Activated naive CD4-positive, alpha-beta T cell treated with Interleukin-2 at 50 U/mL for 16 hours (primary cell): ENCODE data around the gene TMEM244.

Experiments used
- DNase-seq: peaks from one replicate; pipeline ENCODE4 v3.0.0-alpha.2; 2020

TMEM244 gene

GRCh38 chr6:129801909-129802308 lies 59.2 kb downstream of the TMEM244 start:
- no peak for DNase-seq

- DNase-seq = no peak
Measured at GRCh38 chr6:129795261-129795660, 65.9 kb downstream of the TMEM244 start.

DNA sequence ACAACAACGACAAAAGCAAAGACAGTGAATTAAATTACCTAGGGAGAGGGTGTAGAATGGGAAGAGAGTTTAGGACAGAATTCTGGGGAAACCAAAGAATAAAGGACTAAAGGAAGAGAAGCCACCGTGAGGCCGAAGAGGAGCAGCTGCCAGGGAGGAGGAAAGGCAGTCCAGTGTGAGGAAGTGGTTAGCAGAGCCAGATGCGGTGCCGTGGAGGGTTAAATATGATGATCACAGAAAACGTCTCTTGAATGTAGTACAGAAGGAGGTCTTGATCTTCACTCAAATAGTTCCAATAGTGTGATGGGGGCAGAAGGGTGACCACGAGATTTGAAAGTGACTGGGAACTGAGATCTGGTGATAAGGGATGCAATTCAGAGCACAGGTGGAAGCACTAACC lies 67.7 kb downstream of the TMEM244 start:
- DNase-seq = no peak

DNA sequence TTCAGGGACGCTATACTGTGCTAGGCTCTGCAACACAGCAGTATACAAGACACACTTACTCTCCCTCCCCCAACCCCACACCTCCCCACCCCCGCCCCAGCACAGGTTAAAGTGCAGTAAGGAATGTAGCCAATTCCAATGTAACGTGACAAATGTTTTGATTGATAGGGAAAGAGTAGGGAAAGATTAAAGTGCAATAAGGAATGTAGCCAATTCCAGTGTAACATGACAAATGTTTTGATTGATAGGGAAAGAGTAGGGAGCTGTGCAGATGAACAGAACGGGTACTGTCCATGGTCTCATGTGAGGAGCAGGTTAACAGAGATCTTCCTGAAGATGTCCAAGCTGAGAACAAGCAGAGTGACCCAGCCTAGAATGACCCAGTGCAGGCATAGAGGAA lies 69.1 kb downstream of the TMEM244 start:
- no peak for DNase-seq

DNA sequence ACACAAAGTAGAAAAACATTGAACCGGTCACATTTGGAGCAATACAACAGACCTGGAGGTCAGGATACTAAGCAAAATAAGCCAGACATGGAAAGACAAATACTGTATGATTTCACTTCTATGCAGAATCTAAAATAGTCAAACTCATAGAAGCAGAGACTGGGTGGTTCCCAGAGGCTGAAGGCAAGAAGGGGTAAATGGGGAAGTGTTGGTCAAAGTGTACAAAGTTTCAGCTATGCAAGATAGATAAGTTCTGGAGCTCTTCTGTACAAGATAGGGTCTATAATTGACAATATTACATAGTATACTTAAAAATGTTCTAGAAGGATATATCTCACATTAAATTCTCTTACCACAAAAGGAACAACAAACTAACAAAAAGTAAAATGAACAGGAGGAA lies 70.3 kb downstream of the TMEM244 start:
- no peak for DNase-seq

DNA sequence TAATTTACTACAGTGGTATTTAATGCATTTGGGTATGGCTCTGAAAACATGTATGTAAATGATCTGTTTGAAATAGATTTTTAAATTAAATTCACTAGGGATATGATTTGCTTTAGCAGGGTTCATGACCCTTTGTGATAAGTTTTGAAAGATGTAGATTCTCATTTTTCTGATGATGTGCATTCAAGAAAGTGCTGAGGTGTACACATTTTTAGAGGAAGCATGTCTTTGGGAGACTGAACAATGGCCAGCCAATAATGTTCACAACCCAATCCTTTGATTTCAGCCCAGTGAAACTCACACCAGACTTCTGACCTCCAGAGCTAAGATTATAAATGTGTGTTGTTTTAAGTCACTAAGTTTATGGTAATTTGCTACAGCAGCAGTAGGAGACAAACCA lies 71.1 kb downstream of the TMEM244 start:
- no peak for DNase-seq

DNA sequence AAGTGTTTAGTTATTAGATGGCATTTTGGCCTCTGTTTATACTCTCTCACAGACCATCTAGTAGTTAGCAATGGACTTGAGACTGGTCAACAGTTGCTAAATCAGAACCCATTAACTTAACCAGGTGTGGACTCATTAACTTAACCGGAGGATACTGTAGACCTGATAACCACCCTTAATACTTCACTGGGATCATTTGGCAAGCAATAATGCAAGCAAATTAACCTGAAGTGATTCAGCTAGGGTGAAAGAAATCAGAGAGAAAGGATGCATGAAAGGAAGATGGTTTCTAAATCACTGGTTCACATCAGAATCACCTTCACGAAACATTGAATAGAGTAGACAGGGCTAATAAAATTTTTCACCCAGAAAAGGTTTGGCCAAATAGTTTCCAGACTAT lies 73.3 kb downstream of the TMEM244 start:
- DNase-seq = no peak

- no peak for DNase-seq
Measured at GRCh38 chr6:129786548-129786947, 74.6 kb downstream of the TMEM244 start.

GRCh38 chr6:129785756-129786135 lies 75.4 kb downstream of the TMEM244 start:
- no peak for DNase-seq

DNA sequence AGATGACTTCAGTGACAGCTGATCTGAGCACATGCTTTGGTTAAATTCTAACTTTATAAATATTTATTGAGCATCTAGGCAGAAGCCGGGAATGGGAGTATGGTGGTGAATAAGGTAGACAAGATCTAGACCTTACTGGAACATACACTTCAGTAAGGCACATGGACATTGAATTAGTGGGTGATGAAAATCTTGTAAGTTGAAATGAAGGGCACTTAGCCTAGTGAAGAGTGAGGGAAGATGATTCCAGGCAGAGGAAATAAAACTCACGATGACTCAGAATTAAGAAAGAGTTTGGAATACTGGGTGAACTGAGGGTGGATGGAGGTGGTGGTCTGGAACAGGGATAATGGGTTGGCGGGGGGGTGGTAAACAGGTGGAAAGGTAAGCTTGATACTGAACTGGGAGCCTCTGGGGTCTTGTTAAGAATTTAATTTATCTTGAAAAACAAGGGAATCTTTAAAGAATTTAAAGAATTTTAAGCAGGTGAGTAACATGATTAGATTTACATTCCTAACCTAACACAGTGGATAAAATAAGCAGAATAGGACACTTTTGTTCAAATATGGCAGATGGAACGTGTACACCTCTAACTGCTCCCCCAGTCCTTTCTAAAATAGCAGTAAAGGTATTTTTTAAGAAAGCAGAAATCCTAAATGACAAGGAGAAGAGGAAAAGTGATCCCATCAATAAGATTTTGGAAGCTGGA lies 75.9 kb downstream of the TMEM244 start:
- no peak for DNase-seq
